Germinal center (tissue), 1 donor: ENCODE measurements around the gene FALEC.

Experiments
- DNase-seq: peaks from one replicate; pipeline ENCODE4 v3.0.0; 2012; ENCODE audit warnings: mixed read lengths, low spot score

Gene FALEC

DNA sequence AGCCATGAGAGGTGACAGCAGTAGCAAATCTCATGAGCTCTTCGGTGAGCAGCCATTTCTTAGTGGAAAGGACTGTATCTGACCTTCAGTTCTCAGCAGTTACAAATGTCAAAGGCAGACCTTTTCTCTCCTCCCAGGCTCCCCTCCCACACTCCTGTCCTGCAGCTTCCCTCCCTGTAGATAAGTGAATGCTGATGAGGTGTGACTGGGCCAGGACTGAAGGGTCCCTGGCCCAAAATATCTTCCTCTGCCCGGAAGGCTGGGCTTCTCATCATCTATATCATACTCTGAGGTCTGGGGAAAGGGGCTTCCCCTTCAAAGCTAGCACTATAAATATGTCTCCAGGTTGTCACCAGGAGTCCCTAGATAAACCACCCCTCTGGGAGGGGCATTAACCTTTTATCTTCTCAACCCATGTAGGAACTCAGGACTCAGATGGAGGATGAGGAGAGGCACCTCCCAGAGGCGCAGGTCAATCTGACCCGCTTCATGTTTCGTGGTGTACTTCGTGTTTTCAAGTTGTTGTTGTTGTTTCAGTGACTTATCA lies 30.0 kb downstream of the FALEC start:
- no peak for DNase-seq

DNA sequence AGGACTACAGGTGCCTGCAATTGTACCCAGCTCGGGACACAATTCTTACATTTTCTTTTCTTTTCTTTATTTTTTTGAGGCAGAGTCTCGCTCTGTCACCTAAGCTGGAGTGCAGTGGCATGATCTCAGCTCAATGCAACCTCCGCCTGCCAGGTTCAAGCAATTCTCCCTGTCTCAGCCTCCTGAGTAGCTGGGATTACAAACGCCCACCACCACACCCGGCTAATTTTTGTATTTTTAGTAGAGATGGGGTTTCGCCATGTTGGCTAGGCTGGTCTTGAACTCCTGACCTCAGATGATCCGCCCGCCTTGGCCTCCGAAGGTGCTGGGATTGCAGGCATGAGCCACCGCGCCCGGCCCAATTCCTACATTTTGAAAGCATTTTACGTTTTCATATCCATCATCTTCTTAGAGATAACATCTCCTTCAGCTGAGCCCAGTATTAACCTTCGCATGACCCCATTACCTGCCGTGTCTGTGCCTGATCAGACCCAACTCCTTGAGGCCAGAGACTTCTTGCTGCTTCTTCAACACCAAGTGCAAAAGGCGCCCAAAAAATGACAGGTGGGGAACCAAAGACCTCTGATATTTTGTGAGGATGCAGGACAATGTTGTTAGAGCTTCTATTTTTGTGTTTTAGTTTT lies 30.9 kb downstream of the FALEC start:
- no peak for DNase-seq

DNA sequence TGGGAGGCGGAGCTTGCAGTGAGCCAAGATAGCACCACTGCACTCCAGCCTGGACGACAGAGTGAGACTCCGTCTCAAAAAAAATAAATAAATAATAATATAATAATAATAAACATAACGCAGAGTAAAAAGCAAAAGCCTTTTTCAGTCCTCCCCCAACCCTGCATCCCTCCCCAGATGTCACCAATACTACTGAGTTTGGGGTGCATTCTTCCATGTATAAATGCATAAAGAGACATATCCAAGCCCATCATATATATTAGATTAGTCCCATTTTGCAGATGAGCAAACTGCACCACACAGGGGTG lies 32.7 kb downstream of the FALEC start:
- DNase-seq = no peak

DNA sequence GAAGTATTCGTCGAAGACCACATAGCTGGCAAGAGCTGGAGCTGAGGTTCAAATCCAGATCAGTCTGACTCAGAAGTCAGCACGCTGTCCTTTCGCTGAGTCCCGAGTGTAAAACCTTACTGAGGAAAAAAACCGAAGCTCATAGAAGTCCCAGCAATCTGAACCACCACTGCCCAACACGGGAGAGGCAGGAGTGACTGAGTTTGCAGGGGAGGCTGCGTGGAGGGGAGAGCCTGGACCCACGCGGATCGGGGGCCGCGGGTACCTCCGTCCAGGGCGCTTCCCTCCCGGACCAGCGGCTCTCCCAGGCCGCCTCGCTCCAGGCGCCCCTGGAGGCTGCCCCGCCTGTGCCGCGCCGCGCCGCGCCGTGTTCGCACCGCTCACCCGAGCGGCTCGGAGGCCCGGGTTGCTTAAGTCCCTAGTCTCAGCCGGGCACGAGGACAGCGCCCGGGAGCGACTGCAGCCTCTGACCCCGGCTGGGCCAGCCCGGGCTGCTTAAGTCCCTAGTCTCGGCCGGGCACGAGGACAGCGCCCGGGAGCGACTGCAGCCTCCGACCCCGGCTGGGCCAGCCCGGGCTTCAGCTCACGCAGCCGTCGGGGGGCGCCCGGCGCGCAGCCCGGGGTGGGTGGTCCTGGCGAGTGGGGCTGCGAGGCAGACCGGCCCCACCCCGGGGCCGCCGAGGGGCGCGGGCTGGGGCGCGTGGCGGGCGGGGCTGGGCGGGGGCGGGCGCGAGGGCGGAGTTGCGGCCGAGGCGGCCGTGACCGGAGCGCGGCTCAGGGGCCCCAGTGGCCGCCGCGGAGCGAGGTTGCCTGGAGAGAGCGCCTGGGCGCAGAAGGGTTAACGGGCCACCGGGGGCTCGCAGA lies 33.3 kb downstream of the FALEC start, which contains the start of gene ADAMTSL4:
Gene ADAMTSL4 (plus strand): TSS at position 777 of the 864 bp plus-strand sequence. CDS start 2,881 bp downstream, outside the sequence.
- DNase-seq = peak; percentile 68

DNA sequence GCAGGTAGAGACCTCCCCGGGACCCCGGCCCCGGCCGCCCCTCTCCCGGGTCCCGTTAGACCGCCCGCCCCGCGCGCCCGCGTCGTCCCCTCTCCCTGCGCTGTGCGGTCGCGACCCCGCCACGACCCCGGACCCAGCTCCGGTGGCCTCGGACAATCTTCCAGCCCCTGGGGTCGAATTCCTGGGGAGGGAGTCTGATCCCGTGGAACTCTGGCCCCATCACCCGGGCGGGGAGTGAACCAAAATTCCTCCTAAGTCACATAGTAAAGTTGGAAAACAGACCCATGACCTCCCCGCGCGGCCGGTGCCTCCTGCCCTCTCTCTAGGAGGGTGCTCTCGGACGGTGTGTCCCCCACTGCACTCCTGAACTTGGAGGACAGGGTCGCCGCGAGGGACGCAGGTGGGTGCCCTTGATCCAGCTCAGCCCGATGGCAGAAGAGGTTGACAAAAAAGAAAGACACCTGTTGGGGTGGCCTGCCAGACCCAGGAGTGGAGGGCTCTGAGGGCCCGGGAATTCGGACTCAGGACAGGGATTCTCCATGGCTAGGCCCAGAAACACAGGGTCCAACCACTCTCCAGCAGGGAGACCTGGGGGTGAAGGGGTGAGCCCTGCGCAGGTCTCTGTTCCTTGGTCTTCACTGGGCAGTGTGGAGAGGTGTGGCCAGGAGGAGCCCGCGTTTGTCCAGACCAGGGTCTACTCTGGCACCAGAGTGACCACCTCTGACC lies 34.1 kb downstream of the FALEC start:
- no peak for DNase-seq

DNA sequence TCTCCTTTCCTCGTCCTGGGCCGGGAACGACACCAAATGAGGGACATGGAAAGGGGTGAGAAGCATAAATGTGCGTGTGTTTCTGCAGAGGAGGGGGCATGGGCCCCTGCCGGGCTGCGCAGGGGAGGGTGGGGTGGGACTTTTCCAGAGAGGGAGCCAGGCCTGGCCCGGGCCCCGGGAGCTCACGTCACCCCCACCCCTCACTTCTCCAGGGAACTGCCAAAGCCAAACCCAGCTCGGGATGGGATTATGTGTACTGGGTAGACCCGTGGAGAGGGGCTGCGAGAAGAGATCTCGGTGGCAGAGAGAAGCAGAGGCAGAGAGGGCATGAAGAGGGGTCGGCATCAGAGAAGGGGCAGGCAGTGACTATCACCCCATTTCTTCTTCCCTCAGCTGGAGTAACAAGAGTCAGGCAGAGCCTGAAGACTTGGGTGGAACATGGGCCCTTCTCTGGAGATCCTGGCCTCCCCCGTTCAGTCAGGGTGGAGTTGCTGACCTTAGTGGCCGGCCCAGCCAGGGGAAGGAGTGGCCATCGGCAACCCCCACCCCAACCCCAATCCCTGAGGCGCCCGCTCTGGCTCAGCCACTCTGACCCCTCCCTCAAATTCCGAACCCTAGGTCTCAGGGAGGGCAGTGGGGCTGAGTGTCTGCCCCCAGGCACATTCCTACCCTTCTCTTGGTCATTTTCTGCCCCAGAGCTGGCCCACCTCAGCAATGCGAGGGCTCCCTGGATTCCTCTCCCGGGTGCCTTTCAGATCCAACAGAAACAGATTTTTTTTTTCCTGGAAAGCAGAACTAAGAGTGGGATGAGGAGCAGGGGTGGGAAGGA lies 34.9 kb downstream of the FALEC start:
- DNase-seq = no peak

DNA sequence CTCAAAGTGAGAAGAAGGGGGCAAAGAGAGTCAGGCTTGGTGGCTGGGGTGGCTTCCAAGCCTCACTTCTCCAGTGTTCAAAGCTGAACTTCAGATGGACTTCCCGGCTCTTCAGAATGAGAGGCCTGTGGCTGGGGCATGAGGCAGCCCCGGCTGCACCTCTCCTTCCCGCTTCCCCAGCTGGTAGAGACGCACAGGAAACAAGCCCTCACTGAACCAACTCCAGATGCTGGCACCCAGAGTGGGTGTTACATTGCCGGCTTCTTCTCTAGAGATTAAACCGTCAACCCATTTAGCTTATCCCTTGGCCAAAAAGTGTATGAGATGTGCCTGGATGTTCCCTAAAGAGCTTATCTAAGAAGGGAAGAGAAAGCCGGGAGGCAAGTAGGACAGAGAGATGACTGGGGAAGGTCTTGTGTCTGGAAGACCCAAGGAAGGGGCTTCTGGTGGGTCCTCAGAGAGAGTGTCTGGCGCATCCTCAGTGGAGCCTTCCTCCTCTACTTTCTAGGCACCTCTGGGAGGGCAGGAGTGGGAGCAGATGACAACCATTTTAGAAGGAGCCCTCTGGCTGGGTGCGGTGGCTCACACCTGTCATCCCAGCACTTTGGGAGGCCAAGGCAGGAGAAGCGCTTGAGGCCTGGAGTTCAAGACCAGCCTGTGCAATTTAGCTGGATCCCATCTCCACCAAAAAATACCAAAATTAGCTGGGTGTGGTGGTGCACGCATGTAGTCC lies 35.7 kb downstream of the FALEC start:
- DNase-seq = no peak

DNA sequence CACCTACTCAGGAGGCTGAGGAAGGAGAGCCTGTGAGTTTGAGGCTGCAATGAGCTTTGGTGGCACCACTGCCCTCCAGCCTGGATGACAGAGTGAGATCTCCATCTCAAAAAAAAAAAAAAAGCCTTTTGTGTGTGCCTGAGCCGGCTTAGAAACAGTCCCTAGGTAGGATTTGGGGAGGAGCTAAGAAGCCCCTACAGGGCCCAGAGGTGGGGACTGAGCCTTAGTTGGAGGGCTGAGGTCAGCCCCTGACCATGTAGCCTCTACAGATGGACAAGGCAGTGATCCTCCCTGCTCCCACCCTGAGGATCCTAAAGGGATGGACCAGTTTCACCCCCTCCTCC lies 36.2 kb downstream of the FALEC start:
- no peak for DNase-seq

DNA sequence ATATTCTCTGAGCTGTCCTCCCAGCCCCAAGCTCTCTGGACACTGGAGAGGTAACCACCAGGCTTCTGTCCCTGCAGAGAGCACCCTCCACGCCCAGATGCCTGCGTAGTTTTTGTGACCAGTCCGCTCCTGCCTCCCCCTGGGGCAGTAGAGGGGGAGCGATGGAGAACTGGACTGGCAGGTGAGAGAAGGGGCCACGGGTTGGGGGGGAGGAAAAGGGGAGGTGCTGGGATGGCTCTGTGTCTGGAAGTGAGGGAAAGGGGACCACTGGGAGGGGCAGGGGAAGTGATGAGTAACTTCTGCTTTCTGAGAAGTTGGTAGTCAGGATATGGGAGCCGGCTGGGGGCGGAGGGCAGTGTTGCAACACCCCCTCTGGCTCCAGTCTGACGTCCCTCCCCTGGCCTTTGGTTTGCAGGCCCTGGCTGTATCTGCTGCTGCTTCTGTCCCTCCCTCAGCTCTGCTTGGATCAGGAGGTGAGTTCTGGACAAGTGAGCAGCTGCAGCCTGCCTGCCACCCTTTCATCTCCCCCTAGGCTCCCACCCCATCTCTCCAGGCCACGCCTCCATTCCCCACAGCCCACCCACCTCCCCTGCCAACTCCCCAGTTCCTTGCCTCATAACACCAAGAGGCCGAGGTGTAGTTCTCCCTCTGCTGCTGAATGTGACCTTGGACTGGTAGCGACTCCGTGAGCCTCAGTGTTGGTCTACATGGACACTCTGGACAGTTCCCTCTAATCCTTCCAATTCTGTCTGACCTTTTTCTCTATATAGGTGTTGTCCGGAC lies 36.8 kb downstream of the FALEC start:
- peak; percentile 38 for DNase-seq

DNA sequence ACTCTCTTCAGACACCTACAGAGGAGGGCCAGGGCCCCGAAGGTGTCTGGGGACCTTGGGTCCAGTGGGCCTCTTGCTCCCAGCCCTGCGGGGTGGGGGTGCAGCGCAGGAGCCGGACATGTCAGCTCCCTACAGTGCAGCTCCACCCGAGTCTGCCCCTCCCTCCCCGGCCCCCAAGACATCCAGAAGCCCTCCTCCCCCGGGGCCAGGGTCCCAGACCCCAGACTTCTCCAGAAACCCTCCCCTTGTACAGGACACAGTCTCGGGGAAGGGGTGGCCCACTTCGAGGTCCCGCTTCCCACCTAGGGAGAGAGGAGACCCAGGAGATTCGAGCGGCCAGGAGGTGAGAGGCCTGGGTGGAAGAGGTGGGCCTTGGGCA lies 37.3 kb downstream of the FALEC start:
- DNase-seq = no peak

DNA sequence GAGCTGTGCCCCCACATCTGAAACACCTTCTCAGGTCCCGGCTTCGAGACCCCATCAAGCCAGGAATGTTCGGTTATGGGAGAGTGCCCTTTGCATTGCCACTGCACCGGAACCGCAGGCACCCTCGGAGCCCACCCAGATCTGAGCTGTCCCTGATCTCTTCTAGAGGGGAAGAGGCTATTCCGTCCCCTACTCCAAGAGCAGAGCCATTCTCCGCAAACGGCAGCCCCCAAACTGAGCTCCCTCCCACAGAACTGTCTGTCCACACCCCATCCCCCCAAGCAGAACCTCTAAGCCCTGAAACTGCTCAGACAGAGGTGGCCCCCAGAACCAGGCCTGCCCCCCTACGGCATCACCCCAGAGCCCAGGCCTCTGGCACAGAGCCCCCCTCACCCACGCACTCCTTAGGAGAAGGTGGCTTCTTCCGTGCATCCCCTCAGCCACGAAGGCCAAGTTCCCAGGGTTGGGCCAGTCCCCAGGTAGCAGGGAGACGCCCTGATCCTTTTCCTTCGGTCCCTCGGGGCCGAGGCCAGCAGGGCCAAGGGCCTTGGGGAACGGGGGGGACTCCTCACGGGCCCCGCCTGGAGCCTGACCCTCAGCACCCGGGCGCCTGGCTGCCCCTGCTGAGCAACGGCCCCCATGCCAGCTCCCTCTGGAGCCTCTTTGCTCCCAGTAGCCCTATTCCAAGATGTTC lies 38.0 kb downstream of the FALEC start:
- DNase-seq = no peak

DNA sequence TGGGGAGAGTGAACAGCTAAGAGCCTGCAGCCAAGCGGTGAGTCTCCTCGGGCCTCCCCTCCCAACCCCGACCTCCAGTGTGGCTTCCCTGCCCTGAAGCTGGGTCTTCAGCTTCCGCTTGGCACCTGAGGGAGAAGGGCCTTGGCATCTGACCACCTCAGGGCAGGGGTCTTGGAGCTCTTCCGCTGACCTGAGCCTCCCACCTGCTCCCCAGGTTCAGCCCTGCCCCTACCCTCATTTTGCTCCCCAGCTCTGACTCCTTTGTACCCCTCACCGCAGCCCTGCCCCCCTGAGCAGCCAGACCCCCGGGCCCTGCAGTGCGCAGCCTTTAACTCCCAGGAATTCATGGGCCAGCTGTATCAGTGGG lies 38.5 kb downstream of the FALEC start:
- no peak for DNase-seq

DNA sequence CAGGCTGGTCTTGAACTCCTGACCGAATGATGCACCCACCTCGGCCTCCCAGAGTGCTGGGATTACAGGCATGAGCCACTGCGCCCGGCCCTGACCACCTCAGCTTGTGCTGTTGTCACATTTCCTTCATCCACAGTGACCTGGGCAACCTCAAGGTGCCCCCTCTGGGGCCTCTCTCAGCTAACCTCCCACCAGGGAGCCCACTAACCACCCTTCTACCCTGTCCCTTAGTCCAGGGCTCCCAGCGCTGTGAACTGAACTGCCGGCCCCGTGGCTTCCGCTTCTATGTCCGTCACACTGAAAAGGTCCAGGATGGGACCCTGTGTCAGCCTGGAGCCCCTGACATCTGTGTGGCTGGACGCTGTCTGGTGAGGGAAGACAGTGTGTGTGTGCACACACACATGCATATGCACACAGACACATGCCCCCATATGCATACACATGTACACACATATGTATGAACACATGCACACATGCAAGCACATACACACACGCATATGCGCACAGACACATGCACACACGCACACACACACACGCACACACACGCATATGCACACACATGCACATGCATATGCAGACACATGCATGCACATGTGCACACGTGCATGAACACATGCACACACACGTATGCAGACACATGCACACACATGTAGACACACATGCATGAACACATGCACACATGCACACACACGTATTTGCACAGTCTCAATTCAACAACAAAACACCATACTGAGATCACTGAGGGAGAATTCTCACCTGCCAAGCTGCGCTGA lies 39.8 kb downstream of the FALEC start:
- no peak for DNase-seq

DNA sequence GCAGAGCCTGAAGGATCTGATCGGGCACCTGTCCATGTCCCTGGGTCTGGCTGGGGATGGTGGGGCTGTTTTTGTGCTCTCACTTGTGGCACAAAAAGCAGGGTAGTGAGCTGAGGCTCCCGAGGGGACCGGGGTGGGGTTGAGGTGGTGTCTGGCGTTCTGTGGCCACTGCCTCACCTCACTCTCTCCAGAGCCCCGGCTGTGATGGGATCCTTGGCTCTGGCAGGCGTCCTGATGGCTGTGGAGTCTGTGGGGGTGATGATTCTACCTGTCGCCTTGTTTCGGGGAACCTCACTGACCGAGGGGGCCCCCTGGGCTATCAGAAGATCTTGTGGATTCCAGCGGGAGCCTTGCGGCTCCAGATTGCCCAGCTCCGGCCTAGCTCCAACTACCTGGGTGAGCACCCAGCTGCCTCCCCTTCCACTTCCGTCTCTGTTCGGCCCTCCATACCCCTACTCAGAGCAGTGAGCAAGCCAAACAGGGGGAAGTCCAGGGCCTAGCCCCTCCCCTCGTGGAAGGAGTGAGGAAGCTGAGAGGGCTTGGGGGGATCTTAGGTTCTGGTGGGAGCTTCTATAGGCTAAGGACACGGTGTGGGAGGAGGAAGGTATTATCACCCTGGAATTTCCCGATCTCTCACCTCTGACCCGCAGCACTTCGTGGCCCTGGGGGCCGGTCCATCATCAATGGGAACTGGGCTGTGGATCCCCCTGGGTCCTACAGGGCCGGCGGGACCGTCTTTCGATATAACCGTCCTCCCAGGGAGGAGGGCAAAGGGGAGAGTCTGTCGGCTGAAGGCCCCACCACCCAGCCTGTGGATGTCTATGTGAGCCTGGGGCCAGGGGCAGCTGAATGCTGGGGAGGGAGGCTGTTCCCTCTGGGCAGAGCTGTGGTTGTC lies 40.7 kb downstream of the FALEC start:
- DNase-seq = no peak

DNA sequence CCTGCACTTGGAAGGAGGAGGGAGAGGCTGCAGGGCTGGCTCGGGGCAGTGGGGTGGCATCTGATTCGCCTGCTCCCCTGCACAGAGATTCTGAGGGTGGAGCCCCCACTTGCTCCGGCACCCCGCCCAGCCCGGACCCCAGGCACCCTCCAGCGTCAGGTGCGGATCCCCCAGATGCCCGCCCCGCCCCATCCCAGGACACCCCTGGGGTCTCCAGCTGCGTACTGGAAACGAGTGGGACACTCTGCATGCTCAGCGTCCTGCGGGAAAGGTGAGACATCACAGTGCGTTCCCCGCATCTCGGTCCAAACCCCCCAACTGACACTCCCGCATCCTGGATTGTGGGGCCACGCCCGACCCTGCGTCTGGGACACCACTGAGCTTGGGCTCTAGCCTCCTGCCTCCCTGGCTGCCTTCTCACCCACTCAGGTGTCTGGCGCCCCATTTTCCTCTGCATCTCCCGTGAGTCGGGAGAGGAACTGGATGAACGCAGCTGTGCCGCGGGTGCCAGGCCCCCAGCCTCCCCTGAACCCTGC lies 41.6 kb downstream of the FALEC start:
- DNase-seq = no peak

DNA sequence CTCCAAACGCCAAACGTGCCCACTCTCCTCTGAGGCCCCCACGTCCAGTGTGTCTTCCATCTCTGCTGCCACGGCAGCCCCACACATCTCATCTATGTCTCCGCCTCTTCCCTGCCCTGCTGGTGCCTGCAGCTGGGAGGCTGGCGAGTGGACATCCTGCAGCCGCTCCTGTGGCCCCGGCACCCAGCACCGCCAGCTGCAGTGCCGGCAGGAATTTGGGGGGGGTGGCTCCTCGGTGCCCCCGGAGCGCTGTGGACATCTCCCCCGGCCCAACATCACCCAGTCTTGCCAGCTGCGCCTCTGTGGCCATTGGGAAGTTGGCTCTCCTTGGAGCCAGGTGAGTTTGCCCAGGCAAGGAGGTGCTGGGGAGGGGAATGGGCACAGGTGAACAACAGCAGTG lies 42.3 kb downstream of the FALEC start:
- DNase-seq = no peak

DNA sequence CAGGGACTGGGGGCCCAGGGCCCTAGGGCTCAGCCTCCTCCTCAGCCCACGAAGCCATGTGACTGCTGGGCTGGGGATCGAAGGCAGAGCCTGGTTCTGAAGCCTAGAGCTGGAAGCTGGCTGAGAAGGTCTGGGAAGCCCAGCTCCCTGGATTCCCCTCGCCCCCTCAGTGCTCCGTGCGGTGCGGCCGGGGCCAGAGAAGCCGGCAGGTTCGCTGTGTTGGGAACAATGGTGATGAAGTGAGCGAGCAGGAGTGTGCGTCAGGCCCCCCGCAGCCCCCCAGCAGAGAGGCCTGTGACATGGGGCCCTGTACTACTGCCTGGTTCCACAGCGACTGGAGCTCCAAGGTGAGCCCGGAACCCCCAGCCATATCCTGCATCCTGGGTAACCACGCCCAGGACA lies 42.8 kb downstream of the FALEC start:
- DNase-seq = no peak
